ENCODE results near the gene NUDT4B.
"Not testable (repeated sequence)": the region's sequence is repeated elsewhere in the genome, so short reads cannot be mapped to it uniquely, and the experiment has no call there.

NUDT4B gene

GRCh38 chr1:148720918-148721317 lies 27.7 kb upstream of the NUDT4B start:
- WGBS (ENCODE audit: insufficient coverage, insufficient read length) = no CpG with 5 or more reads among the region's 9 CpGs
- H3K36me3 ChIP-seq (ENCODE audit: control insufficient read depth, insufficient read depth, low read length); H3K4me1 ChIP-seq (ENCODE audit: control insufficient read depth, insufficient read depth, low read length); H3K9me3 ChIP-seq (ENCODE audit: control insufficient read depth, insufficient read depth, low read length); H3K4me3 ChIP-seq (ENCODE audit: low read length); DNase-seq (ENCODE audit: low read depth, low spot score); H3K27me3 ChIP-seq (ENCODE audit: control insufficient read depth, insufficient read depth, low read length); H3K27ac ChIP-seq (ENCODE audit: low read length): not testable (repeated sequence)

- H3K27me3 ChIP-seq (ENCODE audit: control insufficient read depth, insufficient read depth, low read length); DNase-seq (ENCODE audit: low read depth, low spot score); H3K36me3 ChIP-seq (ENCODE audit: control insufficient read depth, insufficient read depth, low read length); H3K9me3 ChIP-seq (ENCODE audit: control insufficient read depth, insufficient read depth, low read length); H3K27ac ChIP-seq (ENCODE audit: low read length); H3K4me3 ChIP-seq (ENCODE audit: low read length); H3K4me1 ChIP-seq (ENCODE audit: control insufficient read depth, insufficient read depth, low read length): not testable (repeated sequence)
- WGBS (ENCODE audit: insufficient coverage, insufficient read length) = no CpG with 5 or more reads among the region's 2 CpGs
Measured at GRCh38 chr1:148722758-148723157, 25.8 kb upstream of the NUDT4B start.

- not testable (repeated sequence) for DNase-seq (ENCODE audit: low read depth, low spot score); H3K36me3 ChIP-seq (ENCODE audit: control insufficient read depth, insufficient read depth, low read length)
- no CpG with 5 or more reads among the region's 3 CpGs for WGBS (ENCODE audit: insufficient coverage, insufficient read length)
Measured at GRCh38 chr1:148723515-148723914, 25.1 kb upstream of the NUDT4B start.

GRCh38 chr1:148724872-148725271 lies 23.7 kb upstream of the NUDT4B start:
- not testable (repeated sequence) for H3K36me3 ChIP-seq (ENCODE audit: control insufficient read depth, insufficient read depth, low read length); H3K4me3 ChIP-seq (ENCODE audit: low read length); H3K27me3 ChIP-seq (ENCODE audit: control insufficient read depth, insufficient read depth, low read length); DNase-seq (ENCODE audit: low read depth, low spot score); H3K9me3 ChIP-seq (ENCODE audit: control insufficient read depth, insufficient read depth, low read length); H3K4me1 ChIP-seq (ENCODE audit: control insufficient read depth, insufficient read depth, low read length); H3K27ac ChIP-seq (ENCODE audit: low read length)
- no CpG with 5 or more reads among the region's 3 CpGs for WGBS (ENCODE audit: insufficient coverage, insufficient read length)

More at GRCh38 chr1:148723515-148723914, 25.1 kb upstream of the NUDT4B start:
- not testable (repeated sequence) for H3K27ac ChIP-seq (ENCODE audit: low read length); H3K4me3 ChIP-seq (ENCODE audit: low read length); H3K9me3 ChIP-seq (ENCODE audit: control insufficient read depth, insufficient read depth, low read length); H3K4me1 ChIP-seq (ENCODE audit: control insufficient read depth, insufficient read depth, low read length); H3K27me3 ChIP-seq (ENCODE audit: control insufficient read depth, insufficient read depth, low read length)

- not testable (repeated sequence) for H3K27ac ChIP-seq (ENCODE audit: low read length); H3K27me3 ChIP-seq (ENCODE audit: control insufficient read depth, insufficient read depth, low read length); H3K4me1 ChIP-seq (ENCODE audit: control insufficient read depth, insufficient read depth, low read length); H3K36me3 ChIP-seq (ENCODE audit: control insufficient read depth, insufficient read depth, low read length); DNase-seq (ENCODE audit: low read depth, low spot score); H3K4me3 ChIP-seq (ENCODE audit: low read length); H3K9me3 ChIP-seq (ENCODE audit: control insufficient read depth, insufficient read depth, low read length)
- WGBS (ENCODE audit: insufficient coverage, insufficient read length) = no CpG with 5 or more reads among the region's 2 CpGs
Measured at GRCh38 chr1:148727862-148728261, 20.7 kb upstream of the NUDT4B start.

- no CpG with 5 or more reads among the region's 3 CpGs for WGBS (ENCODE audit: insufficient coverage, insufficient read length)
- DNase-seq (ENCODE audit: low read depth, low spot score) = not testable (repeated sequence)
Measured at GRCh38 chr1:148729128-148729527, 19.4 kb upstream of the NUDT4B start.

GRCh38 chr1:148729541-148729940 lies 19.0 kb upstream of the NUDT4B start:
- not testable (repeated sequence) for H3K4me1 ChIP-seq (ENCODE audit: control insufficient read depth, insufficient read depth, low read length); H3K36me3 ChIP-seq (ENCODE audit: control insufficient read depth, insufficient read depth, low read length); H3K27me3 ChIP-seq (ENCODE audit: control insufficient read depth, insufficient read depth, low read length); H3K9me3 ChIP-seq (ENCODE audit: control insufficient read depth, insufficient read depth, low read length); H3K4me3 ChIP-seq (ENCODE audit: low read length); H3K27ac ChIP-seq (ENCODE audit: low read length); DNase-seq (ENCODE audit: low read depth, low spot score)
- no CpG with 5 or more reads among the region's 2 CpGs for WGBS (ENCODE audit: insufficient coverage, insufficient read length)

More at GRCh38 chr1:148729128-148729527, 19.4 kb upstream of the NUDT4B start:
- not testable (repeated sequence) for H3K36me3 ChIP-seq (ENCODE audit: control insufficient read depth, insufficient read depth, low read length); H3K4me1 ChIP-seq (ENCODE audit: control insufficient read depth, insufficient read depth, low read length); H3K9me3 ChIP-seq (ENCODE audit: control insufficient read depth, insufficient read depth, low read length); H3K4me3 ChIP-seq (ENCODE audit: low read length); H3K27ac ChIP-seq (ENCODE audit: low read length); H3K27me3 ChIP-seq (ENCODE audit: control insufficient read depth, insufficient read depth, low read length)

- DNase-seq (ENCODE audit: low read depth, low spot score); H3K4me3 ChIP-seq (ENCODE audit: low read length); H3K27me3 ChIP-seq (ENCODE audit: control insufficient read depth, insufficient read depth, low read length); H3K27ac ChIP-seq (ENCODE audit: low read length); H3K36me3 ChIP-seq (ENCODE audit: control insufficient read depth, insufficient read depth, low read length); H3K9me3 ChIP-seq (ENCODE audit: control insufficient read depth, insufficient read depth, low read length); H3K4me1 ChIP-seq (ENCODE audit: control insufficient read depth, insufficient read depth, low read length): not testable (repeated sequence)
- WGBS (ENCODE audit: insufficient coverage, insufficient read length) = no CpG with 5 or more reads among the region's 4 CpGs
Measured at GRCh38 chr1:148732277-148732676, 16.3 kb upstream of the NUDT4B start.

GRCh38 chr1:148733585-148734310 lies 14.8 kb upstream of the NUDT4B start:
- H3K9me3 ChIP-seq (ENCODE audit: control insufficient read depth, insufficient read depth, low read length); H3K27ac ChIP-seq (ENCODE audit: low read length); H3K4me3 ChIP-seq (ENCODE audit: low read length); DNase-seq (ENCODE audit: low read depth, low spot score); H3K4me1 ChIP-seq (ENCODE audit: control insufficient read depth, insufficient read depth, low read length); H3K36me3 ChIP-seq (ENCODE audit: control insufficient read depth, insufficient read depth, low read length); H3K27me3 ChIP-seq (ENCODE audit: control insufficient read depth, insufficient read depth, low read length): not testable (repeated sequence)
- no CpG with 5 or more reads among the region's 5 CpGs for WGBS (ENCODE audit: insufficient coverage, insufficient read length)

GRCh38 chr1:148734311-148734662 lies 14.3 kb upstream of the NUDT4B start:
- no CpG with 5 or more reads among the region's 3 CpGs for WGBS (ENCODE audit: insufficient coverage, insufficient read length)
- H3K27ac ChIP-seq (ENCODE audit: low read length); DNase-seq (ENCODE audit: low read depth, low spot score): not testable (repeated sequence)

GRCh38 chr1:148735538-148735937 lies 13.0 kb upstream of the NUDT4B start:
- H3K4me1 ChIP-seq (ENCODE audit: control insufficient read depth, insufficient read depth, low read length); DNase-seq (ENCODE audit: low read depth, low spot score); H3K27me3 ChIP-seq (ENCODE audit: control insufficient read depth, insufficient read depth, low read length); H3K36me3 ChIP-seq (ENCODE audit: control insufficient read depth, insufficient read depth, low read length); H3K9me3 ChIP-seq (ENCODE audit: control insufficient read depth, insufficient read depth, low read length); H3K27ac ChIP-seq (ENCODE audit: low read length); H3K4me3 ChIP-seq (ENCODE audit: low read length): not testable (repeated sequence)
- WGBS (ENCODE audit: insufficient coverage, insufficient read length) = no CpG with 5 or more reads among the region's 1 CpG

More at GRCh38 chr1:148734311-148734662, 14.3 kb upstream of the NUDT4B start:
- H3K9me3 ChIP-seq (ENCODE audit: control insufficient read depth, insufficient read depth, low read length); H3K36me3 ChIP-seq (ENCODE audit: control insufficient read depth, insufficient read depth, low read length); H3K4me3 ChIP-seq (ENCODE audit: low read length); H3K4me1 ChIP-seq (ENCODE audit: control insufficient read depth, insufficient read depth, low read length); H3K27me3 ChIP-seq (ENCODE audit: control insufficient read depth, insufficient read depth, low read length): not testable (repeated sequence)
